Epithelial cell of prostate (primary cell): ENCODE measurements around the gene KANSL3.

Source experiments
- DNase-seq: peaks from one replicate; pipeline ENCODE4 v3.0.0-alpha.2; 2011; ENCODE audit warnings: low read depth, low spot score
- H3K27ac ChIP-seq: fragments of 450-650 bp; 2 replicates; pipeline ENCODE4 v1.5.1; 2017; ENCODE audit warnings: mild to moderate bottlenecking

The KANSL3 gene

DNA sequence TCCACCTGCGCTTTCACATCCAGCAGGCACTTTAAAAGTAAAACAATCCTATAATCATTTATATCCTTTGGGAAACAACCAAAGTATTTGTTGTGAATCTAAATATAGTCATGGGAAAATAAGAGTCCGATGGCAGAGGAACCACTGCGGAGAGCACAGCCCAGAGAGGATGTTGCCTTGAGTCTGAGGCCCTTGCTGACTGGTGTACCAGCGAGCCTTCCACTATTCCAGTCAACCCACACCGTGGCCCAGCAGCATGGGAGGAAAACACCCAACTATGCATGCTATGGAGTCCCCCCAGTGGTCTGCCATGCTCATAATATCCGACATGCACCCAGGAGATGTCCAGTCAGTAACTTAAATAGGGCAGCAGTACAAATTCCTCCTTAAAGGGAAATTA is 21.6 kb downstream of the KANSL3 start:
- no peak overlapping the region for H3K27ac ChIP-seq

DNA sequence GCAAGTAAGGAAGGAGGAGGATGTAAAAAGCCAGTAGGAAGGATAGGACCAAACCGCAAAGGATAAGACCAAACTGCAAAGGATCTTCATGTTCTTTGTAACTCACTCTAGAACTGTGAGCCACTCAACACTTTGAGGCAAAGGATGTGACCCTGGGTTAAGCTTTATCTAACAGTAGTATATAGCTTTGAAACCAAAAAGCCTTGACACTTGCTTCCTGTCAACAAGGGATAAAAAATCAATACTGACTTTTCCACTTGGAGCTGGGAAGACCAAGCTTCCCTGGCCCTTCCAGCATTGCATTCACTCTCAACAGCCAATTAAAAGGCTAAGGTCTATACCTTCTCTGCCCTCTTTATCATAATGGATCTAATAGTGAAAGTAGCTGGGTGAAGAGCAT is 22.0 kb downstream of the KANSL3 start:
- no peak for DNase-seq
- H3K27ac ChIP-seq = no peak overlapping the region

More for the DNA sequence above, 21.6 kb downstream of the KANSL3 start:
- no peak for DNase-seq

DNA sequence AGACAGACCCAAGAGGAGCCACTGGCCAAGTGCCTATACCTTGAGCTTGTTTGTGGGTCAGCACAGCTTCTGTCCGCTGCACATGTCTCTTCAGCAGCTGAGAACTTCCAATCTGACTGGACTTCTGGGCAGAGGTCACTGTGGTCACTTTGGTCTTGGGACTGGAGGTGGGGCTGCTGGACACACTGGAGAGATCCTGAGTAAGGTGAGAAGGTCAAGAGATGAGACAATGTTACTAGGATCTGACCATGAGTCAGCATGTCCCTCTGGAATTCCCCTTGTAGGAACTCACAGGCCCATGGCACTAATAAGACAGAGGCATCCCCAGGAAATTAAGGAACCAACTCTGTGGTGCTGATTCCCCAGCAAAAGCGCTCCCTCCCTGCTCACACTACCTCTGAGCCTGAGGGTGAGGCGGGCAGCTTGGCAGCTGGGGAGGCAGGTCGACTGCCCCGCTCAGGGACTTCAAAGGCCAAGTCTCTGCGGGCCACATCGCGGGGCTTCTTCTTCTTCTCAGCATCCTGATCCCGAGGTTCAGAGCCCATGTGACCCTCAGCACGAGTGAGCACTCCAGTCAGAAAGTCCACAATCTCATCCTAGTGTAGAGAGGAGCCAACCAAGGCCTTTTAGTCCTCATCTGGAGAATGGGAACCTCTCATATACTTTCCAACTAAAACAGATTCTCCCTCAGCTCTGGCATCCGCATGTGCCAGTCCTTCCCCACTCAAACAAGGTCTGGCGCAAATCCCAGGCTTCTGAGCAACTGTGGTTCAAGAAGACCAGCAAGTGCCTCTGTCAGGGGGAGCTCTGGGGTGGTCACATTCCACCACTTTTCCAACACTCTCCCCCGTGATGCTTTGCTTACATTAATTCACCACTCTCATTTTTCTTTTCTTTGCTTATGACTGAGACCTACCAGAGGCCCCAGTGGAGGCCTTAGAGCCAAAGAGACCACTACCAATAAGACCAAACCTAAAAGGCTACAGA is 29.4 kb downstream of the KANSL3 start:
- no peak for DNase-seq
- no peak overlapping the region for H3K27ac ChIP-seq

DNA sequence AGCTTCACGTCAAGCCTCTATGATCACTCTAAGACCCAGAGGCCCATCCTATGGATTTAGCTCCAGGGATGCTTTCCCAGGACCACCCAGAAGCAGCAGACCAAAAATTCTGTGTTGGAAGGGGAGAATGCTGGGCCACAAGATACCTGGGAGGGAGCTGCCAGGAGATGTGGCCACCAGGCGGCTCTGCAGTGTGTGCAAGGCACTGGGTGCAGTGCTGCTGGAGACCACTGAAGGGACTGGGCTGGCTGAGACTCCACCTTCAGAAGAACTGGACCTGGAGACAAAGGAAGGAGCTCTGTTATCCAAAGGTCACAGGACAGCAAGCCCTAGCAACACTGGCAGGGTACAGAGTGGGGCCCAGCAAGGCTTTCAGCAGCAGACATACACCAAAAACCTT is 34.0 kb downstream of the KANSL3 start:
- DNase-seq = no peak
- H3K27ac ChIP-seq = no peak overlapping the region

DNA sequence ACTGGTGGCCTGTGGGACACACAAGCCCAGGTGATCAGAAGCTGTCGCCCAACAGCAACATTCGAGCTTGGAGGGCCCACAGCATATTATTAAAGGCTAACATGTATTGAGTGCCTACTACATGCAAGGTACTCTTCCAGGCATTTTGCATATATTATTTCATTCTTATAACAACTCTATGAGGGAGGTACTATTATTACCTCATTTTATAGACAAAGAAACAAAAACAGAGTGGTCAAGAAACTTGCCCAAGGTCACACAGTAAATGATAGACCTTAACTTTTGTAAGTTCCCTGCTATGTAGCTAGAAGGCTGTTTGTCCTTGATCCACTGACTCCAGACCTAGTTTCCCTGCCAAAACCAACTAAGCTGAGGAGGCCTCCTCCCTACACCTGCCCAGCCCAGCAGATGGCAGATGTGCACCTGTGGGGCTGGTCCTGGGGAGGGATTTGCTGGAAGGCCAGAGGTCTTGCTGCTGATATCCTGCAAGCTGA is 35.7 kb downstream of the KANSL3 start:
- no peak for DNase-seq
- no peak overlapping the region for H3K27ac ChIP-seq

DNA sequence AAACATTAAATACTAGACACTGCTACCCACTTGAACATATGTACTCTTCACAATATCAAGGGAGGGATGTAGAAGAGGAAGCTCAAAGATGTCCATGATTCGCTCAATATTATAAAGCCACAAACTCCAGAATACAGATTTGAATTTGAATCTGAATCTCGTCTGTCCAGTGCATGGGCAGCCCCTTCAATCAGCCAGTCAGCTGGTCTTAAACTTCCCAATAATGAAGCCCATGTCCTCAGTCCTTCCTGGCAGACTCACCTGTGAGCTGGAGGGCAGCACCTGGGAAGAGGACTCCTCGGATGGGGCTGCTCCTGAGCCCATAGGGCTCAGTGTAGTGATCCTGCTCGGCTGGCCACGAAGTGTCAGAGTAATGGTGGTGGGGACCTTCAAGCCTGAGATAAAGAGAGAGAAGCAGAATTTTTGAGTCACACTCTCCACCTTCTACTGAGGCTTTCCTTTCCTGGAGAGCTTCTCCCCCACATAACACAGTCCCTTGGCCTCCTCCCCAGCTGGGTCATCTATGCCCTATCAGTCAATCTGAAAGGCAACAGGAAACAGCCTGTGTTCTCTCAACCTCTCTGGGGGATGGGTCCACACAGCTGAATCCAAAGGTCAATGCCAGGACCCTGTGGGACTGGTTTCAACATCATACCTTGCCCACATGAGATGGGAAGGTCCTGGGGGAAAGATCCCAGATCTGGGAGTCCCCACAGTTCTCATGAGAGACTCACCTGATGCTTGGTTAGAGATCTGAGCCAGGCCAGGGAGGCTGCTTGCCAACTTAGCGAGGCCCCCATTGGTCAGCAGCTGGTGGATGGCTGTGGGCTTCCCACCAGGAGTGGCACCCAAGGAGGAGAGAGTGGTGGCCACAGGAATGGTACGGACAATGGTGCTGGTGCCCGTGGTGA is 36.5 kb downstream of the KANSL3 start:
- no peak overlapping the region for H3K27ac ChIP-seq
- no peak for DNase-seq

DNA sequence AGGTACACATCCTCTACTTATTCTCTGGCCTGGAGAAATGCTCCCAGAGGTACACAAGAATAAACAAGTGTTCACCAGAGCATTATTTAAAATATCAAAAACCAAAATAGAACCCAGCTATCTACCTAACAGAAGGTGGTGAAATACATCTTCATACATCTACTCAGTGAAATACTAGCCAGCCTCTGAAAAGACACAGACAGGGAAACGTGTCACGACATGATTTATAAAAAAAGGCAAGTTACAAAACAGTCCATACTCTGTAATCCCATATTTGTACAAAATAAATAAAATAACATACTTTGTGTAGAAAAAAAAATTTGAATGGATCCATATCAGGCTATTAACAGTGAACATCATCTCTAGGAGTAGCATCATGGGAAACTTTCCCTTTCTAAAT is 38.2 kb downstream of the KANSL3 start:
- H3K27ac ChIP-seq = no peak overlapping the region
- DNase-seq = no peak

DNA sequence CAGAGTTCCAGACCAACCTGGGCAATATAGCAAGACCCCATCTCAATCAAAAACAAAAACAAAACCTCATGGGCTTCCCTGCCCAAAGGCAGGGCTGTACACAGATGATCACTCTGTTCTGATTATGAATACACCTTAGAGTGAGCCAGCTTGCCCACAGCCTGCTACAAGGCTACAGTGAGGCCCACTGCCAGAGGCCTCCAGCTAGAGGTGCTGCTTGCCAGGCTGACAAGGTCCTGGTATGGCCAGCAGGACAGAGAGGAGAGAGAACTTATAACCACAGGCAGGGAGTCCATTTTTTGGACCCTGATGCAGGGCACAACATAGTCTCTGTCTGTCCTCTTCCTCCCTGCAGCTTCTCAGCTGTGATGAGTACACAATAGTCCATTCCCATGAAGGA is 41.5 kb downstream of the KANSL3 start:
- DNase-seq = no peak
- H3K27ac ChIP-seq = no peak overlapping the region

DNA sequence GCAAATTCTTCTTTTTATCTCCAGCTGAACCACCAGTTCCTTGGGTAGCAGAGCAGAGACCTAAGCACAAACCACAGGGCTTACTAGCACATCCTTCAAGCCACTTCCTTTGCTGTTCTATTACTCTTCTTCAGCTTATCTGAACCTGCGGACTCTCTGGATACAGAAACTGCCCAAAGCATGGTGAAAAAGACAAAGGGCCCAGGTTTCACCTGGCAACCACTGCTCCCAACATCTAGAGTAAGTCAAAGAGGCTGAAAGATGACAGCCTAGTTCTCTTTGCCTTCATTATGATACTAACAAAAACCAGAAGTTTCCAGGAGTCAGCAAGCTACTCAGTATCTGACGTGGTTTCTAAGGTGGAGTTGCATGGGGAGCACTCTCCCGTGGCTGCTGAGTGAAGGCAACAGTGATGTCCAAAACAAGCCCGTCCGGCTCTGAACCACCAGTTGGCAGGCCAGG is 43.4 kb downstream of the KANSL3 start:
- DNase-seq = no peak
- H3K27ac ChIP-seq = no peak overlapping the region

DNA sequence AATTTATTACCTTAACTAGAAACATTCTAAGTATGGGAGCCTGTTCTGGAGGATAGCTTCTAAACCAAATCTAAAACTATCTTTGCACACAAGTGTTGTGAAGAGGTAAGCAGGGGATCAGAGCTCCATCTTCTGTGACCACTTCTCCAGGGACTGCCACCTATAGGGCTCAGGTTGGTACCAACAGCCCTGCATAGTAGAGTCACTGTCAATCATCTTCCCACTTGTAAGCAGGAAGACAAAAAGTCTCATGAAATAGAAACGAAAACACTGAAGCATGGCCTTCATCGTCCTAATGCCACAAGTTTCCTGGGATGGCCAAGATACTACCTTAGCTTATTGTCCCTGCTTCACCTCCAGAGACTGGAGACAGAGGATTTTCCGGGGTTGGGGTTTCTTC is 43.8 kb downstream of the KANSL3 start:
- H3K27ac ChIP-seq = no peak overlapping the region
- no peak for DNase-seq

DNA sequence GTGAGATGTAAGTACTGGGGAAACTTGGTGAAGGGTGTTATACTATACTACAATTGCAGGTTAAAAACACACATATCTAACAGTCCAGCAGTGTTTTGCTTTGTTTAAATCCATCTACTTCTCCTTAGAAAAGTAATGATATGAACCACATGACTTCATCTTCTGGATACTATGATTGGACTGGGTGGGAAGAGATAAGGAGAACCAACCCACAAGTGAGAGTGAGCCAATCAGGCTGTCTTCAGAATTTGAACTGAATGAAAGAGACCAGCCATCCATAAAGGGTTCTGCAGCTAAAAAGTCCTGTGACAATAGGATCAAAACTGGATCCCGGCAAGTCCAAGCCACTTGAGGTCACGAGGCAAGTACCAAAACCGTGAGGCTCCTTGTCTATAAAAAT is 46.6 kb downstream of the KANSL3 start:
- H3K27ac ChIP-seq = no peak overlapping the region
- DNase-seq = no peak

DNA sequence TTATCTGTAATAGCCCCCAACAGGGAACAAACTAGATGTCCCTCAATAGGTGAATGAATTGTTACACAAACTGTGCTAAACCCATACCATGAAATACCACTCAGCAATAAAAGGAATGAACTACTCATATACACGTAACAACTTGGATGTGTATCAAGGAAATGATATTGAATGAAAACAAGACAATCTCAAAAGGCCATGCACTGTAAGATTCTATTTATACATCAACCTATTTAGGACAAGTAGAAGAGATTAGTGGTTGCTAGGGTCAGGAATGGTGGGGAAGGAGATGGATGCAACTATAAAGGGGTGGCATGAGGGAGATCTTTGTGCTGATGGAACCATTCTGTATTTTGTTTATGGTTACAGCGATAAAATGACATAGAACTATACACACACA is 47.1 kb downstream of the KANSL3 start:
- DNase-seq = no peak

DNA sequence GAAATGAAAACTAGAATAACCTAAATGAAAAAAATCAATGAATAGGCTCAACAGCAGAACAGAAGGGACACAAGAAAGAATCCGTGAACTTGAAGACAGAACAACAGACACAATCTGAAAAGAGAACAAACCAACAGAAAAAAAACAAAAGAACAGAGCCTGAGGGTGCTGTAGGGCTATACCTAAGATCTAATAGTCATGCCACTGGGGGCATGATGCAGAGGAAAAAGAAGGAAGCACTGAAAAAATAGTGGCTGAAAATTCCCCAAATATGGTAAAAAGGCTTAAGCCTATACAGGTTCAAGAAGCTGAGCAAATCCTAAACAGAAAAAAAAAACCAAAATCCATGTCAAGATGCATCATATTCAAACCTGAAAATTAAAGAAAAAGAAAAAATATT is 50.3 kb downstream of the KANSL3 start:
- H3K27ac ChIP-seq = no peak overlapping the region
- no peak for DNase-seq

More for the DNA sequence above, 47.1 kb downstream of the KANSL3 start:
- H3K27ac ChIP-seq = no peak overlapping the region

DNA sequence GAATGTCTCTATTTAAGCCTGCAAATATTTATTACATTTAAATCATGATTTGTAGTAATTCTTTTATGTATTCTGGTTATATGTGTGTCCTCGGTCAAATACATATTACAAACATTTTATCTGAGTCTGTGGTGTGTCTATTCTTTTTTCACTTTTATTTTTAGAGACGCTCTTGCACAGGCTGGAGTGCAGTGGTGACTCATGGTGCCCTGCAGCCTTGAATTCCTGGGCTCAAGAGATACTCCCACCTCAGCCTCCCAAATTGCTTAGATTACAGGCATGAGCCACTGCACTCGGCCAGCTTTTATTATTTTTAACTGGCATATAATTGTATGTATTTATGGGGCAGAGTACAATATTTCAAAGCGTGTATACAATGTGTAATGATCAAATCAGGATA is 54.1 kb downstream of the KANSL3 start:
- no peak for DNase-seq
- H3K27ac ChIP-seq = no peak overlapping the region

DNA sequence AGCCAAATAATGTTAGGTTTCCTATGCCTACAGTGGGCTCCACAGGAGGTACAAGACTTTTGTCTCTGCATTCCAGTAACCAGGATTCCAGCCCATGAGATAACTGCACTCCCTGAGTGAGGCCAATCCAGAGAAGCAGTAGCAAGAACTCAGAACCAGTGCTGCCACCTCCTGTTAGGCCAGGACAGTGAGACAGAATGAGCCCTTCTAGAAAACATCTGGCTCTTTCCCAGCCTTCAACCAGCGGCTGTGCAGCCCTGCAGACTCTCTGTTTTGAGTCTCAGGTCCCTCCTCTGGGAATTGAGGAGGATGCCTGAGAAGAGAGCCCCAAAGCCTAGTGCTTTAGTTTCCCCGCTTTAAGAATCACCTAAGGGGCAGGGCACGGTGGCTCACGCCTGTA is 57.3 kb downstream of the KANSL3 start:
- no peak for DNase-seq
- H3K27ac ChIP-seq = no peak overlapping the region

DNA sequence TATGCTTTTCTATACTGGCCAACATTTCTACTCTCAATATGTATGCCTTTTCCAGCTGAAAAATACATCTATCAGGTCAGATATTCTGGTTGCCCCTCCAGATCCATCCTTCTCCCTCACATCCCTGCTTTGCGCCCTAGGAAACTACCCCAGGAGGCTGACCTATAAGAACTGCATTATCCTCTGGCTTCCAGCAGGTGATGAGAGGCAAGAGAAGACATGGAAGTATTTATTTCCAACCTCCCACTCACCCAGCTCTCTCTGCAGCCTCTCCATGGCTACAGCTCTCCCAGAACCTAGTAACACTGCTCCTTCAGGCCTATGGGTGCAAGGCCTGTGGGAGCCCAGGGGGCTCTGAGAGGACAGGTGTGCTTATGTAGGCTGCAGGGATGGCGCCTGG is 58.7 kb downstream of the KANSL3 start:
- H3K27ac ChIP-seq = no peak overlapping the region
- no peak for DNase-seq

DNA sequence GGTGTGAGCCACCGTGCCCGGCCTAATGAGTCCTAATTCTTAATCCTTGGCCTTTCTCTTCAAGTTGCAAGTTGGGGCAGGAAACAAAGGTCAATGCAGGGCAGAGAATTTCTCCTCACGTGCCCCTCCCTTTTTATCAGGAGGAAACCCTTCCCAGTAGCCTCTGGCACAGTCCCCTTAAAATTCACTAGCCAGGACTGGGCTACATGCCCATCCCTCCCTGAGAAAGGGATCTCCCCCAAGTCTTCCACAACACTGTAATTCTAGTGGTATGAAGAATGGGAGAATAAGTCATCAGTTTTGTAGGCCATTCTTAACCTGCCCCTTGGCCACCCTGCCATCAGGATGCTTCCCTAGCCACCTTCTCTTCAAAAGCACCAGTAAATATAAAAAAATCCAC is 59.4 kb downstream of the KANSL3 start:
- no peak for DNase-seq

DNA sequence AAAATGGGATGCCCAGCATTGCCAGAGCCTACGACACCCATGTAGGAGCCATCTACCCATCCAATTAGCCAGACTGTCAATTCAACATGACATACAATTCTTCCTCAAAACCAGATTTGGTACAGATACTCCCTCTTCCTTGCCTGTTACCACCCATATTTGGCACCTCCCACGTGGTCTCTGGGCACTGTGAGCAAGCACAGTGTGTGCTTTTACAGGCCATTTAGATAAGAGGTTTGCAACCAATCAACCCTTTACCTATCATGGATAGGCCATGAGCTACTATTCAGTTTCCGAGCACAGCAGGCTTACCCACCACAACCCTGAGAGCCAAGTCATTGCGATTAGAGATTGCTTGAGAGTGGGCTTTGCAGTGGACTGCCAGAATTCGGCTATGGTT is 60.6 kb downstream of the KANSL3 start:
- DNase-seq = no peak
- H3K27ac ChIP-seq = no peak overlapping the region

More for the DNA sequence above, 59.4 kb downstream of the KANSL3 start:
- H3K27ac ChIP-seq = no peak overlapping the region

DNA sequence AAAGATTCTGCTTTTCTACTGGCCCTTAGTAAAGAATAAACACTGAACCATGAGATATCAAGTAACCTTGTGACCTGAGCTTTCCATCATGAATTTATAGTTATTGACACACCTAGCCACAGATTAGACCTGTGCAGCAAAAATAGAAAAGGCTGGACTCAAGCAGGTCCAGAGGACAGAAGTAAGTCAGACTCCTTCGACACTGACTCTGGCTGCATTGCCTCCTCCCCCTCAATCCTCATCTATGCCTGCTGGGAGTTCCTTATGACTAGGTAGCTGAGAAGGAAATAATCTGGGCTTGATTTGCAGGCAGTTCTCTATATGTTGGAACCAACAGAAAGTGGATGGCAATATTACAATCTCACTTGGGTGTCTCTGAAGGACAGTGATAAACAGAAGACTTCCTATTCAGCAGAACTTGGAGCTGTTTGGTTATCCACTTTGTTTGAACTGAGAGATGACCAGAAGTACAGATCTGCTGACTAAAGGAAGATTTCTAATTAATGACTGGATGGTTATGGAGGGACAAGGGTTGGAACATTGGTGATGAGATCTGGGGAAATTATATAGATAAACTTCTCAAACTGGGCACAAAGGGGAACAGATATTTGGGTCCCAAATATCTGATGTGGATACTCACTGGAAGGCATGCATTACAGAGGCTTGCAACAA is 62.2 kb downstream of the KANSL3 start:
- DNase-seq = no peak
- no peak overlapping the region for H3K27ac ChIP-seq

DNA sequence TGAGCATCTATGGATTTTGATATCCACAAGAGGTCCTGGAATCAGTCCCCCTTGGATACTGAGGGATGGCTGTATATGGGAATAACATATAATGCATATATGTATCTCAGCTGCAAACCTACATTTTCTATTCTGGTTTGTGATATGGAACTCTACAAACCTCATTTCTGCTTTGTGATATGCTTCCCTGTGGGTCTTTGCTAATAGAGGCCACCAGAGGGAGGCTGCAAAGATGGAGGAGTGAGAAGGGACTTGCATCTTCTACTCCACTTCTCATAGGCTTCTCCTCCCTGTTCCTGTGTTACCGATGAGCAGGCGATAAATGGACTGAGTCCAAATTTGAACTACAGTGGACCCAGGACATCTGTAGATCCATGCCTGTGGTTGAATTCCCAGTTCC is 63.7 kb downstream of the KANSL3 start:
- no peak for DNase-seq
- H3K27ac ChIP-seq = no peak overlapping the region
